ENCODE data around the gene RACGAP1.

RACGAP1 gene

GRCh38 chr12:49984476-49985359 lies 40.6 kb downstream of the RACGAP1 start:
- no peak for DNase-seq

- peak; percentile 36 for DNase-seq
Observed at GRCh38 chr12:49983892-49984291, 41.4 kb downstream of the RACGAP1 start.

- DNase-seq = no peak
Observed at GRCh38 chr12:49982246-49983087, 42.8 kb downstream of the RACGAP1 start.

GRCh38 chr12:49980501-49981349 lies 44.6 kb downstream of the RACGAP1 start:
- no peak for DNase-seq

GRCh38 chr12:49979791-49980190 lies 45.5 kb downstream of the RACGAP1 start:
- no peak for DNase-seq

GRCh38 chr12:49979016-49979586 lies 46.2 kb downstream of the RACGAP1 start:
- DNase-seq = no peak

- no peak for DNase-seq
Observed at GRCh38 chr12:49978125-49978524, 47.2 kb downstream of the RACGAP1 start.

- DNase-seq = no peak
Observed at GRCh38 chr12:49976557-49976956, 48.7 kb downstream of the RACGAP1 start.

- DNase-seq = no peak
Observed at GRCh38 chr12:49975318-49975761, 50.0 kb downstream of the RACGAP1 start.

- no peak for DNase-seq
Observed at GRCh38 chr12:49974677-49975317, 50.5 kb downstream of the RACGAP1 start.

GRCh38 chr12:49974231-49974675 lies 51.0 kb downstream of the RACGAP1 start:
- no peak for DNase-seq

GRCh38 chr12:49973361-49973830 lies 51.9 kb downstream of the RACGAP1 start:
- no peak for DNase-seq

- DNase-seq = no peak
Observed at GRCh38 chr12:49972641-49973360, 52.5 kb downstream of the RACGAP1 start, which contains the start of gene AQP6. Gene AQP6, plus strand, starts transcription at chr12:49972947. Its CDS starts 227 bp downstream, at chr12:49973174.

- DNase-seq = no peak
Observed at GRCh38 chr12:49972129-49972528, 53.2 kb downstream of the RACGAP1 start.

GRCh38 chr12:49971141-49971540 lies 54.2 kb downstream of the RACGAP1 start:
- DNase-seq = no peak

- DNase-seq = no peak
Observed at GRCh38 chr12:49970658-49971057, 54.6 kb downstream of the RACGAP1 start.

GRCh38 chr12:49969651-49970429 lies 55.5 kb downstream of the RACGAP1 start:
- DNase-seq = no peak

- no peak for DNase-seq
Observed at GRCh38 chr12:49969027-49969426, 56.3 kb downstream of the RACGAP1 start.

- DNase-seq = no peak
Observed at GRCh38 chr12:49968471-49968870, 56.8 kb downstream of the RACGAP1 start.

- no peak for DNase-seq
Observed at GRCh38 chr12:49967777-49968250, 57.5 kb downstream of the RACGAP1 start.

All from NCI-H2029 (cell line).